Spleen (tissue), 7 donors: ENCODE measurements around the gene CDKN2D.
A peak's percentile ranks its signal among the peaks of the same experiment; 100 is the strongest.

ENCODE experiments used
- POLR2A ChIP-seq, 3 donors: fragments of 450-650 bp; IDR thresholded peaks; one replicate each; pipeline ENCODE4 v1.5.1; 2017; ENCODE audit warnings: antibody characterized with exemption in 3 of 3, mild to moderate bottlenecking in 1 of 3
- POLR2AphosphoS5 ChIP-seq, 3 donors: sonication (generic); formaldehyde crosslinking; IDR thresholded peaks; one replicate each; pipeline ENCODE4 v1.5.1; 2017; ENCODE audit warnings: antibody characterized with exemption in 3 of 3
- TF ChIP-seq, protein P1 (sequence below), 11 experiments: fragments of 200-600 bp in 7 of 11; fragments of 450-650 bp in 4 of 11; sonication (generic) in 4 of 11; IDR thresholded peaks in 8 of 11; conservative IDR thresholded peaks in 3 of 11; 1 replicate in 7 of 11; 2 replicates in 4 of 11; pipeline versions ENCODE4 v1.4.0 to v1.8.0; 2016 to 2021; ENCODE audit warnings: antibody characterized with exemption in 11 of 11, inconsistent platforms in 4 of 11, mild to moderate bottlenecking in 1 of 11
- donor health status: DM: no; HTN: no; CAD: no; lungs with moderate emphysema.
- donor health status: DM: no; HTN: no; CAD: no.
- donor health status: DM: no; HTN: no; CAD: no.

DNA sequence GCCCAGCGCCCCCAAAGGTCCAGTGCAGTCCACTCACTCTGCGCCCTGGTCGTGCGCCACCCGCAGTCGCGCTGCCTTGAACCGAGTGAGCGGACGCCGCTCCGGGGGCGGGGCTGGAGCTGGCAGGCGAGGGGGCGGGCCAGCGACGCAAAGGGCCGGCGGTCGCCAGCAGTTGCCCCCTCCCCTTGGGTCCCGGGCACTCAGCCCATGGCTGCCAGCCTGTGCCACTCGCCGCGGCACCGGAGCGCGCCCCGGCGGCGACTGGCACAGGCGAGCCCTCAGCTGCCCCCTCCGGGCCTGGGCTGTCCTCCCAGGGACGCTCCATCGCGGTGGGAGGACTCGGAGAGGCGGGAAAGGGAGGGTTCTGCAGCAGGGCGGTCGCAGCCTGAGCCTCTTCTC is 51.4 kb downstream of the CDKN2D start, which contains the start of gene S1PR5:
- TF ChIP-seq, protein P1, sequence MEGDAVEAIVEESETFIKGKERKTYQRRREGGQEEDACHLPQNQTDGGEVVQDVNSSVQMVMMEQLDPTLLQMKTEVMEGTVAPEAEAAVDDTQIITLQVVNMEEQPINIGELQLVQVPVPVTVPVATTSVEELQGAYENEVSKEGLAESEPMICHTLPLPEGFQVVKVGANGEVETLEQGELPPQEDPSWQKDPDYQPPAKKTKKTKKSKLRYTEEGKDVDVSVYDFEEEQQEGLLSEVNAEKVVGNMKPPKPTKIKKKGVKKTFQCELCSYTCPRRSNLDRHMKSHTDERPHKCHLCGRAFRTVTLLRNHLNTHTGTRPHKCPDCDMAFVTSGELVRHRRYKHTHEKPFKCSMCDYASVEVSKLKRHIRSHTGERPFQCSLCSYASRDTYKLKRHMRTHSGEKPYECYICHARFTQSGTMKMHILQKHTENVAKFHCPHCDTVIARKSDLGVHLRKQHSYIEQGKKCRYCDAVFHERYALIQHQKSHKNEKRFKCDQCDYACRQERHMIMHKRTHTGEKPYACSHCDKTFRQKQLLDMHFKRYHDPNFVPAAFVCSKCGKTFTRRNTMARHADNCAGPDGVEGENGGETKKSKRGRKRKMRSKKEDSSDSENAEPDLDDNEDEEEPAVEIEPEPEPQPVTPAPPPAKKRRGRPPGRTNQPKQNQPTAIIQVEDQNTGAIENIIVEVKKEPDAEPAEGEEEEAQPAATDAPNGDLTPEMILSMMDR (IDR thresholded peaks at IDR 0.05 in 8 of 11, conservative IDR thresholded peaks at IDR 0.05 in 3 of 11), result no peak
- TF ChIP-seq POLR2A (IDR thresholded peaks at IDR 0.05) (no peak), POLR2AphosphoS5 (IDR thresholded peaks at IDR 0.05) (peak; percentile 43 to 74 (median 46))
